Amygdala (tissue), 56 donors: ENCODE results near the gene ATRNL1.

ENCODE experiments used
- DNase-seq, 56 donors: peaks; one replicate each; lab custom pipeline; 2025; lab: John Stamatoyannopoulos, UW

Gene ATRNL1

DNA sequence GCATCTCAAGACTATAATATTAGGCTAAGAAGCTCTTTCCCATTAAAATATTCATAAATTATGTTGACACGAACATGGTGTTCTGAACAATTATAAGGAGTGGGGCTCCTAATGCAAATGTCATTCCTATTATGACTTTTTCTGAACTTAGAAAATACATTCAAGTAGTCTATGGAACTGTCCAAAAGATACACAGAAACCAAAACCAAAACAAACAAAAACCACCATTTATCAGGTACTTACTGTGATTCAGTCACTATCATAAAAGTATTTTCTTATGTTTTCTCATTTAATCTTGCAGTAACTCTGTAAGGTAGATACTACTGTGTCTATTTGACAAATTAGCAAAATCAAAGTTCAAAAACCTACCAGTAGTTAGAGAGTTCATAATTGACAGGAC, 773.0 kb downstream of the ATRNL1 start:
- DNase-seq, result no peak

GRCh38 chr10:115866691-115867090, 773.5 kb downstream of the ATRNL1 start:
- no peak for DNase-seq

GRCh38 chr10:115867305-115867704, 774.1 kb downstream of the ATRNL1 start:
- no peak for DNase-seq

DNA sequence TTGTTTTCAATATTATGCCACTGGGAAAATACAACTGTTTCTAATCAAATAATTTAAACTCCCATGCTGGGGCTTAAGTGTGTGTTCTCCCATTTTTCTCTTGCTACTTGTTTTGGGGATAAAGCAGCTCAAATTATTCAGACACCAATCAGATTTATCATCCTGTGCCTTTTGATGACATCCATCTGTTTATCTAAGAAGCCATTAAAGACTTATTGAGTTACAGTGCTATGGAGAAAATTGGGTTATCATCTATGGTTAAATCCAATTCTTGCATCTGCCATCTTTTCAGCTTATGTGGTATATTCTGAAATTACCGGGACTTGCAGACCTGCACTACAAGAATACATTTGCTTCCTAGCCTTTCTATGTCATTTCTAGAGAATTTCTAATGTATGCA, 778.7 kb downstream of the ATRNL1 start:
- no peak for DNase-seq

DNA sequence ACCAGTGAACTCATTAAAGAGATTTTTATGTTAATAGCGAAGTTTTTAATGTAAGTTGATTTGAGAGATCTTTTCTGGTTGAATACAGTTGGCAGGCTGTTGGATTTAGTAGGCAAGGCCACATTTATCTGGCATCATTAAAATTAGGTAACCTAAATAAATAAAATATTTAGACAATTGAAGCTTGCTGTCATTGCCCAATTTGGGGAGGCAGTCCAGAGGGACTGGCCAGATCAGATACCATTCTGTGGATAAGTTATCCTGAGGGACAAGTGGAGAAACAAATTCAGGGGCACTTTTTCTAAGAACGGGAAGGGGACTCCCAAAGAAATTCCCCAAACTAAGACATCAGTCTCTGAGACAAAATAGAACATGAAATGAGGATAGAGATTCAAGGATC, 782.0 kb downstream of the ATRNL1 start:
- no peak for DNase-seq

DNA sequence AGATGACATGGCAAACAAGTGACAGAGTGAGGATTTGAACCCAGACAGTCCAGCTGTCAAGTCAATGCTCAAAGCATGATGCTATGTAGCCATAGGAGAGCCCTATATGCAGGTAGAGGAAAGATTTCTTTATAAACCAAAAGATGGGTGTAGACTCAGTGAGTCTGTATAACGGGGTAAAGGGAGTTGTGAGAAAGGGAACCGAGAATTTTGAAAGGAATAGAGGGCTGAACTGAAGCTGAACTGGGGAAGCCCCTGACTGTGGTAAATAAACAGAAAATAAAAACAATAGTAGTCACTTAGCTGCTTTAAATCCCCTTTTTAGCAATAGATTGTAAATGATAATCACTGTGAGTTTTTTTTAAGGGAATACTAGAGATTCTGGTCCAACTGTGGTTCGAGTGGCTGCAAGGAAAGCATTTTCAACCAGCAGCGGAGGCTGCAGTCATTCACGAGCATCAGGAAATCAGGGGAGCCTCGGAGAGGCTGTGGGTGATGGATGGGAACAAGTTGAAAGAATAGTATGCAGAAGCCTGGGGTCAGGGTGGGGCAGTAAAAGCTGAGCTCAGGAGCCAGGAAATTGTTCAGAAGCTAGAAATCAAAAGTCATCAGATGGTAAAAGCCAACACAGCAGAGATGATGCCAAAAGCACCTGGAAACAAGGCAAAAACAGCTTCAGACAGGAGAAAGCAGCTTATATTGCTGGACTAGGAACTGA, 786.4 kb downstream of the ATRNL1 start:
- DNase-seq, result no peak

DNA sequence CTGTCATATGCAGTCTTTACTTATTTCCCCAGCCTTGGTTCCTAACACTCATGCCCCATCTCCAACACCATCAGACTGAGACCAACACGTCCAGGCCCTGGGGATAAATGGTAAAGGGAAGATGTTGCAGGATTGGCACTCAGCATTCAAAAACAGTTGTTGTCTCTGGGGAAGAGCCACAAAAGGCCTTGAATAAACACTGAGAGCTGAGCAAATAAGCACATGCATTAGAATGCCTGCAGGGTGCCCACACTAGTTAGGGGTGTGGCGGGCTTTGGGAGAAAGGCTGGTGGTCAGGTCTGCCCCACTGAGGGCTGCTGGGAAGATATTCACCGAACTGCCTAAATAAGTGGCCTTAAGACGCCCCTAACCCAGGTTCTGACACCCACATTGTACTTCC, 788.9 kb downstream of the ATRNL1 start:
- no peak for DNase-seq

DNA sequence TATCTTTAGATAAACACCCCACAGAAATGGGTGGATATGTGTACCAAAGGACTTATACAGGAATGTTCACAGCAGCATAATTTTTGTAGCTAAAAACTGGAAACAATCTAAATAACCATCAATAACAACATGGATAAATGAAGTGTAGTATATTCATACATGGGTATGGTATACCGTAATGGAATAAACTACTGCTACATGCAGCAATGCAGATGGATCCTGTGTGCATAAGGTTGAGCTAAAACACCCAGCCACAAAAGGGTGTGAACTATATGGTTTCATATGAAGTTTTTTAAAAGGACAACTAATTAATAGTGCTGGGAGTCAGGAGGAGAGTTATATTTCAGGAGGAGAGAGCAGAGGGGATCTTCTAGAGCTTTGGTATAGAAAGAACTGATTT, 790.2 kb downstream of the ATRNL1 start:
- DNase-seq, result no peak

GRCh38 chr10:115884331-115884730, 791.2 kb downstream of the ATRNL1 start:
- DNase-seq, result no peak

DNA sequence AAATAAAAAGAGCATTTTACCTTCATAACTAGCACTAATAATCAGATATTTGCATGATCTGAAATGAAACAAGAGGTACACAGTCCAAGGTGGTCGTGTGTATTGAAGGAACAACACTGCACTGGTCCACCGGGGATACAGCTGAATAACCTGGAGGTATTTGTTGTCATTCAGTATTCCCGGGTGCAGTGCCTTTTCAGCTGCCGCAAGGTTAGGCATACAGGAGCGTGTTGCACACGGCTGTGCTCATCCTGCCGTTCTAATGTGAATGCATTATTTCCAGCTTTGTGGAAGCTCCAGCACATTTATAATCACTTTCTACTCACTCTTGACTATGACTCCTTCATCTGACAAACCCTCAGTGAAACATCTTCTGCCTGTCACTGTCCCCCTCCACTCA, 802.0 kb downstream of the ATRNL1 start:
- DNase-seq, result no peak

GRCh38 chr10:115898242-115898641, 805.1 kb downstream of the ATRNL1 start:
- DNase-seq, result no peak

DNA sequence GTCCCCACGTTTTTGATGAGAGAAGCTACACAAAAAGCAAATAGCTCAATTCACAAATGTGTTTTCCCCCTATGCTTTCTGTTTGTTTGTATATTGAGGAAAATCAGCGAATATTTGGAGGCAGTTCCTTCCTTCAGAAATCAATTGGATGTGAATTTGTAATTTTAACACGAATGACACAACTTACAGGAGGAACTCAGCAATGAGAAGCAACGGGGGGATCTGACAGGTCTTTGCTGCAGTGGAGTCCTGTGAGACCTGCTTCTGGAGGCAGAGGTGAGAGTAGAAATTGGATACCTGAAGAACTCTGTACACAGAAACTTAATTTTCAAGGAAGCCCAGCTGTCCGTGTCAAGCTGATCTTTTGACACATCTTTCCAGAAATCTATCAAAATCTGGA, 809.4 kb downstream of the ATRNL1 start:
- no peak for DNase-seq

DNA sequence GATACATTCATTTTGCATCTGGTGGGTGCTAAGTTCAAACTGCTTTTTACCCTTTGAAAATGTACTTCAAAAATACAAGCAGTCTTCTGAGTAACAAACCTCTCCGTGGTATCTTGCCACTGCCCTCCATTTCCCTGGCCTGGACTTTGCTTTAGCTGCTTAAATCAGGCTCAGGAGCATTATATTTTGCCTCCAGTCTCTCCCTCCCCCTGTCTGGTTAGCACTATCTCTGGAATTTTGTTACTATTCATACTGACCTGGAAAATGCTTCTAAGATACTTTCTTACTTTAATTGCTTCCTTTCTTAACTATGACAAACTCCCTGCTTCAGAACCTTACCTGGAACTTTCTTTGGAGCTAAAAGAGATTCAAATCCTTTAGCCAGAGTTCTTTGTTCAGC, 810.0 kb downstream of the ATRNL1 start:
- no peak for DNase-seq

DNA sequence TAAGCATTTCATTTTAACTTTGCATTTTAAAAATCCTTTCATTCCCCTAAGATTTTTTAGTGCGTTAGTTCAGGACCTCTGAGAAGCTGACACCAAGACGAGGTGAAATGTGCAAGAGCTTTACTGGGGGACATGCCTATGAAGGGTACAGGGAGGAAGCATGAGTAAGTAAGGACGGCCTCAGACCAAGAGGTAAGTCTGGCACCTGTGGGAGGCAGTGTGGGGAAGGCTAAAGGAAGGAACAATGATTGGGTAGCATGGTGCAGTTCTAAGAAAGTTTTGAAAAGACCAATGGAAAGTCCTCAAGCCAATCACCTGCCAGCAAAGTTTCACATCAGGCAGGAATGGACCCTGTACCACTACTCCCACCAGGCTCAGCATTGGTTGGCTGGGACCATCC, 810.7 kb downstream of the ATRNL1 start:
- DNase-seq, result no peak

DNA sequence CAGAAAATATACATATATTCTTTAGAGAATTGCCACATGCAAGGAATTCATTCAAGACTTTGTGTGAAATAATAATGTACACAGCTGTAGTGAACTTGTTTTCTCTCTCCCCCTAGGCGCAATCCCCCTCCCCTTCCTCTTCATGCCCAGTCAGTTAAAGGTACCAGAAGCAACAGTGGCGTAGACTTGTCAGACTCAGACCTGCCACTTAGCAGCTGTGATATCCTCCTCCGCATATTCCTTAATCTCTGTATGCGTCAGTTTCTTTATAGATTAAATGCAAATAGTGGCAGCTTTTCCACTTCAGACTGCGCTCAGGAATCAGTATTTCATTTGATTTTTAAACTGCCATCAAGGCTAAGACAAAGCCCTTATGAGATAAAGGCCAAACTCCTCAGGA, 815.9 kb downstream of the ATRNL1 start:
- DNase-seq, result no peak

DNA sequence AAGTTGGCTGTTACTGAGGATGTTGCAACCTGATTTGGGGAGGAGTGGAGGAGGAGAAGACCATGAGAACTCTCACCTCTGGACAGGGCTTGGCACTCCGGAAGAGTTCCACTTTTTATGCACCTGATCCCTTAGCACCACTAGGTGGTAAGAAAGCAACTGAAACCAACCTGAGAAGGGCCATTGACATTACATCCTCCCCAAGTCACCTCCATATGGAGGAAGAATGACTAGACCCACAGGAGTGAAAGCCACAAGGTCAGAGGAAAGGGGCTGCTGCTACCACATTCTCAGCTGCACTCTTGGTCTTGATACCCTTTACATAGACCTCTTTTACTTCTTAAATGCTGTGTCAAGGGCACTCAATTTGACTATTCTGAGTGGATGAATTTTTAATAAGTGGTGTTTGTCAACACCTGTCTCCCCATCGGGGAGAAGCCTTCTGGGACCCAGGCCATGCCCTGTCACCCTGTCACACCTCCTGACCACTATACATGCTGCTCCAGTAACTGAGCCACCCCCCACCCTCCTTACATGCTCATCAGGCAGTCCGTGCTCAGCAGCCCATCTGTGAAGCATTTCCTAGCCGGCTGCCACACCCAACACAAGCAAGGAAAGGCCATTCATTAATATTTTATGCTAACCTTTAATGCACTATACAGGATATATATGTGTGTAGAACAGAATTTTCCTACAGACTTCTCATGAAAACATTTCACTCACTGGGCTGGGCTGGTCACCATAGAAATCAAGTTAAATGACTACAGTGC, 817.0 kb downstream of the ATRNL1 start:
- DNase-seq, result no peak

GRCh38 chr10:115914475-115914874, 821.3 kb downstream of the ATRNL1 start:
- DNase-seq, result no peak

GRCh38 chr10:115915429-115915828, 822.3 kb downstream of the ATRNL1 start:
- no peak for DNase-seq

- no peak for DNase-seq
Measured at GRCh38 chr10:115918812-115919211, 825.6 kb downstream of the ATRNL1 start.

DNA sequence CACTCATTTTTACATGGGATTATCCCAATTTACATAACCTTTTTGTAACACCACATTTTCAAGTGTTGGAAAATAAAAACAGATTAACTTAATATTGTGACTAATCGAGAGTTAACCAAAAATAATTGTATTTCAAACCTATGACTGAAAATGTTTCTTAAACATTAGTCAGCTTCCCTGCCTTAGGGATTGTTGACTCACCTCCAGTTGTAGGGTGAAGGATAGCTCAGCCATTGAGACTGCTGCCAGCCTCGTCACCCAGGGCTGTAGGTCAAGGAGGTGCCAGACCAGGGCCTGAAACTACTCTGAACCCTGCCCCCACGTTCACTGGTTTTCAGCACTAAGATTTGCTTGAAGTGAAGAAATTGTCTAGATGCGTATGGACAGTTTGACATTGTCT, 828.6 kb downstream of the ATRNL1 start:
- no peak for DNase-seq

DNA sequence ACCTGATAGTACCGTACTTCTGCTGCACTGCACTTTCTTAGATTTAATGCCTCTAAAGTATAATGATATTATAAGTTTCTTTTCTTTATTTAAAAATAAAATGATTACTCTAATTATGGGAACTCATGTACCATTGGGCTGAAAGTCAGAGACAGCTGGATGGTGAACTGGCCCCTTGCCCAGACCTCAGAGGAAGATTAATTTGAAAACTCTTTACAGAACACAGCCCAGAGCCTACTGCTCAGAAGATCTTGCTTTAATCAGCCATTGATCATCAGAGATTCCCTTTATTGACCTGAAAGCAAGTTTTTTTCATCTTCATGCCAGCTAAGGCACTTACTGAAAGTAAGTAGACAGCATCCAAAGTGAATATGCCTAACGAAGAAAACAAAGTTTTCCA, 838.1 kb downstream of the ATRNL1 start:
- no peak for DNase-seq

- no peak for DNase-seq
Measured at GRCh38 chr10:115932099-115932498, 838.9 kb downstream of the ATRNL1 start.
